Gastrocnemius medialis (tissue), 4 donors: Measurements from ENCODE around the gene SERPINA1. TPM values are rescaled to one million over a fixed set of nuclear protein-coding genes. Genes with fewer than 3 reads are reported as not detected.

Experiments used
- ATAC-seq, 2 donors: fragments of 150-250 bp; one replicate each; pipeline ENCODE4 v1.9.1; 2016
- DNase-seq, 2 donors: peaks; one replicate each; pipeline ENCODE4 v3.0.0-alpha.2; 2019
- H3K27ac ChIP-seq, 4 donors: fragments of 200-600 bp; sonication (generic); 1 replicate in 1 of 4; 2 replicates in 3 of 4; pipeline ENCODE4 v1.5.1; 2016 to 2018; ENCODE audit warnings: mild to moderate bottlenecking in 2 of 4, moderate library complexity in 1 of 4
- H3K27me3 ChIP-seq, 3 donors: fragments of 200-600 bp; sonication (generic) in 2 of 3; 1 replicate in 1 of 3; 2 replicates in 2 of 3; pipeline versions ENCODE4 v1.5.1 to v1.6.0; 2016 to 2019; ENCODE audit warnings: mild to moderate bottlenecking in 1 of 3, moderate library complexity in 1 of 3
- H3K36me3 ChIP-seq, 2 donors: fragments of 200-600 bp; sonication (generic) in 1 of 2; one replicate each; pipeline ENCODE4 v1.5.1; 2017 to 2018
- H3K4me1 ChIP-seq, 2 donors: fragments of 200-600 bp; sonication (generic) in 1 of 2; one replicate each; pipeline ENCODE4 v1.5.1; 2016 to 2017; ENCODE audit warnings: mild to moderate bottlenecking in 2 of 2
- H3K4me3 ChIP-seq, 4 donors: fragments of 200-600 bp; sonication (generic) in 3 of 4; 1 replicate in 1 of 4; 2 replicates in 3 of 4; pipeline ENCODE4 v1.5.1; 2016 to 2019; ENCODE audit warnings: mild to moderate bottlenecking in 2 of 4
- H3K9me3 ChIP-seq, 3 donors: fragments of 200-600 bp; sonication (generic) in 2 of 3; 1 replicate in 1 of 3; 2 replicates in 2 of 3; pipeline ENCODE4 v1.5.1; 2016 to 2019
- CTCF ChIP-seq, 5 experiments: fragments of 450-650 bp in 3 of 5; fragments of 200-600 bp in 2 of 5; sonication (generic) in 2 of 5; IDR thresholded peaks in 4 of 5; conservative IDR thresholded peaks in 1 of 5; 1 replicate in 4 of 5; 2 replicates in 1 of 5; pipeline ENCODE4 v1.5.1; 2016 to 2019; ENCODE audit warnings: antibody characterized with exemption in 5 of 5, mild to moderate bottlenecking in 3 of 5, moderate library complexity in 3 of 5
- POLR2A ChIP-seq, 2 donors: fragments of 450-650 bp; IDR thresholded peaks; one replicate each; pipeline ENCODE4 v1.6.1; 2017; ENCODE audit warnings: antibody characterized with exemption in 2 of 2, mild to moderate bottlenecking in 2 of 2, moderate library complexity in 2 of 2
- in situ Hi-C, 4 donors: fragments of 200-750 bp; cut with MboI; loops; one replicate each; pipeline versions ENCODE4 v1.15.0 to v1.8.0; 2017; ENCODE audit warnings: low sequenced_read_pairs in 4 of 4
- intact Hi-C: fragments of 100-400 bp; cut with DNase I; formaldehyde crosslinking; loops from one replicate; pipeline ENCODE4 v1.15.1; 2023; ENCODE audit warnings: low total_unique reads
- total RNA-seq, 4 donors: library from RNA; depleted of rRNA; stranded (reverse); fragments of >200 nt; gene quantifications; one replicate each; pipeline versions ENCODE4 v1.1.0 to v1.2.3, GENCODE V29; 2016

Gene SERPINA1
- total RNA-seq: 100 to 1,000 TPM in 1 of 4 donors, 10 to 100 TPM in 1, 1 to 10 TPM in 1, under 1 TPM in 1; 0.56 to 135 (median 29.2) TPM

- TF ChIP-seq CTCF (IDR thresholded peaks at IDR 0.05 in 4 of 5, conservative IDR thresholded peaks at IDR 0.05 in 1 of 5) (no peak), POLR2A (IDR thresholded peaks at IDR 0.05) (no peak)
Observed at GRCh38 chr14:94388384-94389103, at the start of gene SERPINA1. TSS of gene SERPINA1 (minus strand) at chr14:94388602. CDS start at chr14:94383237, 5,365 bp downstream.

GRCh38 chr14:94428610-94429009, 40.2 kb upstream of the SERPINA1 start:
- no peak for ATAC-seq

More at GRCh38 chr14:94388384-94389103, at the start of gene SERPINA1:
- in situ Hi-C loops: no loop called here
- Histone ChIP-seq H3K4me3 (no peak within 1 kb of the TSS), H3K36me3 (no peaks in the 10 kb centered on the region), H3K9me3 (no peaks in the 10 kb centered on the region), H3K27ac (no peak within 1 kb of the TSS), H3K27me3 (no peaks in the 10 kb centered on the region), H3K4me1 (no peaks in the 10 kb centered on the region)
- no peak for ATAC-seq
- no peak for DNase-seq
- intact Hi-C loops: no loop called here

GRCh38 chr14:94427016-94427613, 38.7 kb upstream of the SERPINA1 start:
- no peak for ATAC-seq
- H3K4me1 ChIP-seq: no peaks in the 10 kb centered on the region
- DNase-seq: no peak
- H3K9me3 ChIP-seq: no peaks in the 10 kb centered on the region
- in situ Hi-C loops: no loop called here
- intact Hi-C loops: no loop called here
- no peaks in the 10 kb centered on the region for H3K27me3 ChIP-seq
- TF ChIP-seq POLR2A (IDR thresholded peaks at IDR 0.05) (no peak), CTCF (IDR thresholded peaks at IDR 0.05 in 4 of 5, conservative IDR thresholded peaks at IDR 0.05 in 1 of 5) (no peak)
- no peak overlapping the region for H3K4me3 ChIP-seq
- no peaks in the 10 kb centered on the region for H3K36me3 ChIP-seq
- no peak overlapping the region for H3K27ac ChIP-seq

More at GRCh38 chr14:94428610-94429009, 40.2 kb upstream of the SERPINA1 start:
- in situ Hi-C loops (no loop called here), intact Hi-C loops (no loop called here)
- no peak overlapping the region for H3K27ac ChIP-seq
- no peak for DNase-seq
- no peaks in the 10 kb centered on the region for H3K36me3 ChIP-seq
- no peaks in the 10 kb centered on the region for H3K4me1 ChIP-seq
- no peaks in the 10 kb centered on the region for H3K27me3 ChIP-seq
- TF ChIP-seq CTCF (IDR thresholded peaks at IDR 0.05 in 4 of 5, conservative IDR thresholded peaks at IDR 0.05 in 1 of 5) (no peak), POLR2A (IDR thresholded peaks at IDR 0.05) (no peak)
- no peak overlapping the region for H3K4me3 ChIP-seq
- no peaks in the 10 kb centered on the region for H3K9me3 ChIP-seq

GRCh38 chr14:94426526-94426925, 38.1 kb upstream of the SERPINA1 start:
- DNase-seq (no peak), ATAC-seq (no peak)
- no peak overlapping the region for H3K4me3 ChIP-seq
- H3K4me1 ChIP-seq: no peaks in the 10 kb centered on the region
- no peaks in the 10 kb centered on the region for H3K9me3 ChIP-seq
- H3K27me3 ChIP-seq: no peaks in the 10 kb centered on the region
- in situ Hi-C loops: no loop called here
- no peaks in the 10 kb centered on the region for H3K36me3 ChIP-seq
- H3K27ac ChIP-seq: no peak overlapping the region
- intact Hi-C loops: no loop called here
- TF ChIP-seq CTCF (IDR thresholded peaks at IDR 0.05 in 4 of 5, conservative IDR thresholded peaks at IDR 0.05 in 1 of 5): no peak
- TF ChIP-seq POLR2A (IDR thresholded peaks at IDR 0.05): no peak
